Astrocyte (in vitro differentiated cells and primary cell): ENCODE measurements around the gene FAM43B.

Source experiments
- CTCF ChIP-seq: IDR thresholded peaks from 2 replicates; pipeline ENCODE4 v1.5.1; 2011; ENCODE audit warnings: low read depth, mild to moderate bottlenecking, inconsistent platforms, low read length, moderate library complexity; ENCODE audit not compliant: insufficient read depth
- EZH2 ChIP-seq: IDR thresholded peaks from 2 replicates; pipeline ENCODE4 v1.6.1; 2012; ENCODE audit warnings: mild to moderate bottlenecking, low read length, inconsistent platforms; ENCODE audit not compliant: insufficient read depth

- TF ChIP-seq CTCF (no peak), EZH2 (no peak)
Observed at GRCh38 chr1:20538227-20538626, 14.1 kb upstream of the FAM43B start.
